Fibroblast of lung (primary cell): Measurements from ENCODE around the gene CSK. TPM values are rescaled to one million over a fixed set of nuclear protein-coding genes. Genes with fewer than 3 reads are reported as not detected.
A peak's percentile ranks its signal among the peaks of the same experiment; 100 is the strongest.

Source experiments
- DNase-seq, 2 donors: peaks; one replicate each; pipeline versions ENCODE4 v3.0.0 to v3.0.0-alpha.2; 2010; ENCODE audit warnings: low read depth in 2 of 2
- H2AFZ ChIP-seq: 2 replicates; pipeline ENCODE4 v1.5.1; 2012; ENCODE audit warnings: low read length, control low read depth, inconsistent platforms
- H3K27ac ChIP-seq: 2 replicates; pipeline ENCODE4 v1.5.1; 2011; ENCODE audit warnings: low read length, control low read depth; ENCODE audit not compliant: insufficient read depth
- H3K27me3 ChIP-seq: 2 replicates; pipeline ENCODE4 v1.5.1; 2011; ENCODE audit warnings: mild to moderate bottlenecking, low read length; ENCODE audit not compliant: control insufficient read depth, insufficient read depth
- H3K36me3 ChIP-seq: 2 replicates; pipeline ENCODE4 v1.5.1; 2011; ENCODE audit warnings: low read length; ENCODE audit not compliant: control insufficient read depth, insufficient read depth
- H3K4me1 ChIP-seq: 2 replicates; pipeline ENCODE4 v1.5.1; 2011; ENCODE audit warnings: low read length; ENCODE audit not compliant: control insufficient read depth, insufficient read depth; ENCODE audit errors: extremely low read depth
- H3K4me2 ChIP-seq: 2 replicates; pipeline ENCODE4 v1.5.1; 2011; ENCODE audit warnings: low read length, control low read depth; ENCODE audit not compliant: insufficient read depth; ENCODE audit errors: extremely low read depth
- H3K4me3 ChIP-seq, 4 experiments: fragments of 200-600 bp in 1 of 4; sonication (generic) in 1 of 4; replicated peaks in 1 of 4; 2 replicates each; pipeline ENCODE4 v1.5.1; 2011 to 2016; ENCODE audit warnings: low read length in 4 of 4, low read depth in 3 of 4, mild to moderate bottlenecking in 3 of 4, control low read depth in 2 of 4, inconsistent platforms in 1 of 4, mixed read lengths in 1 of 4; ENCODE audit not compliant: insufficient read depth in 1 of 4; ENCODE audit errors: control extremely low read depth in 1 of 4
- H3K79me2 ChIP-seq: 2 replicates; pipeline ENCODE4 v1.5.1; 2012; ENCODE audit warnings: mild to moderate bottlenecking, low read length, inconsistent platforms; ENCODE audit not compliant: control insufficient read depth, insufficient read depth
- H3K9ac ChIP-seq: 2 replicates; pipeline ENCODE4 v1.5.1; 2011; ENCODE audit warnings: mild to moderate bottlenecking, low read length, control low read depth; ENCODE audit not compliant: insufficient read depth
- H3K9me3 ChIP-seq: 2 replicates; pipeline ENCODE4 v1.5.1; 2012; ENCODE audit warnings: low read depth, low read length; ENCODE audit not compliant: control insufficient read depth, insufficient read depth
- H4K20me1 ChIP-seq: 2 replicates; pipeline ENCODE4 v1.5.1; 2011; ENCODE audit warnings: low read length; ENCODE audit not compliant: control insufficient read depth, insufficient read depth; ENCODE audit errors: extremely low read depth
- EZH2 ChIP-seq: IDR thresholded peaks from 2 replicates; pipeline ENCODE4 v1.5.1; 2012; ENCODE audit warnings: low read length, control low read depth, mild to moderate bottlenecking; ENCODE audit errors: missing control alignments
- polyA plus RNA-seq, 2 donors: library from polyadenylated mRNA; depleted of rRNA in 1 of 2; stranded (reverse) in 1 of 2; unstranded in 1 of 2; fragments of >200 nt; gene quantifications; 2 replicates each; pipeline ENCODE4 v1.2.1, GENCODE V29; 2011 to 2012; ENCODE audit warnings: missing spikeins in 1 of 2
- total RNA-seq: library from RNA; depleted of rRNA; stranded (reverse); fragments of >200 nt; gene quantifications from 2 replicates; pipeline ENCODE4 v1.2.1, GENCODE V29; 2014
- TF ChIP-seq, protein P1 (sequence below), 2 donors: IDR thresholded peaks in 1 of 2; conservative IDR thresholded peaks in 1 of 2; 1 replicate in 1 of 2; 2 replicates in 1 of 2; pipeline ENCODE4 v1.5.1; 2011 to 2012; ENCODE audit warnings: low read length in 2 of 2, control low read depth in 1 of 2, inconsistent platforms in 1 of 2, low read depth in 1 of 2, mild to moderate bottlenecking in 1 of 2

CSK gene
- total and polyA plus RNA-seq, 2 donors (not counting 1 experiment from before 2014, with no cell fraction given): 21.5 to 22.0 TPM

DNA sequence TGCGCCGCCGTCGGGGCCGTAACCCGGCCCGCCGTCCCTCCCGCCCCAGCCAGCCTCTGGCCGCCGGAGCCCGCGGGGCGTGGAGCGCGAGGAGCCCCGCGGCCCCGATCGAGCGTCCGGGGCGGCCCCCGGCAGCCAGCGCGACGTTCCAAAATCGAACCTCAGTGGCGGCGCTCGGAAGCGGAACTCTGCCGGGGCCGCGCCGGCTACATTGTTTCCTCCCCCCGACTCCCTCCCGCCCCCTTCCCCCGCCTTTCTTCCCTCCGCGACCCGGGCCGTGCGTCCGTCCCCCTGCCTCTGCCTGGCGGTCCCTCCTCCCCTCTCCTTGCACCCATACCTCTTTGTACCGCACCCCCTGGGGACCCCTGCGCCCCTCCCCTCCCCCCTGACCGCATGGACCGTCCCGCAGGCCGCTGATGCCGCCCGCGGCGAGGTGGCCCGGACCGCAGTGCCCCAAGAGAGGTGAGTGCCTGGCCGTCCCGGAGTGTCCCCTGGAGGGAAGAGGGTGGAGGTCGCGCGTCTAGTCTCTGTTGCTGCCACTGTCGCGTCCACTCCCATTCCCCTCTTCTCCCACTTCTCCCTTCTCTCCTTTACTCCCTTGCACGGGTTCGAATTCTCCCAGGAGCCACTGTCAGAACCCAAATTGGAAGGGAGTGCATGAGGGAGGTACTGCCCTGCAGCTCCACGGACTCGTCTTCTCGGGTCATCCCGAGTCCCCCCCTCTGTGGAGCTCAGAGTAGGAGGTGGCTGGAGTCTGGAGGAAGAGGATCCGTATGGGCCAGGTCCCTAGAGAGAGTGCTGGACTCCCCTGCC lies 585 bp downstream of the CSK start:
- H3K27ac ChIP-seq: peak overlapping the region; percentile 57
- no peaks in the 10 kb centered on the region for H3K9me3 ChIP-seq

DNA sequence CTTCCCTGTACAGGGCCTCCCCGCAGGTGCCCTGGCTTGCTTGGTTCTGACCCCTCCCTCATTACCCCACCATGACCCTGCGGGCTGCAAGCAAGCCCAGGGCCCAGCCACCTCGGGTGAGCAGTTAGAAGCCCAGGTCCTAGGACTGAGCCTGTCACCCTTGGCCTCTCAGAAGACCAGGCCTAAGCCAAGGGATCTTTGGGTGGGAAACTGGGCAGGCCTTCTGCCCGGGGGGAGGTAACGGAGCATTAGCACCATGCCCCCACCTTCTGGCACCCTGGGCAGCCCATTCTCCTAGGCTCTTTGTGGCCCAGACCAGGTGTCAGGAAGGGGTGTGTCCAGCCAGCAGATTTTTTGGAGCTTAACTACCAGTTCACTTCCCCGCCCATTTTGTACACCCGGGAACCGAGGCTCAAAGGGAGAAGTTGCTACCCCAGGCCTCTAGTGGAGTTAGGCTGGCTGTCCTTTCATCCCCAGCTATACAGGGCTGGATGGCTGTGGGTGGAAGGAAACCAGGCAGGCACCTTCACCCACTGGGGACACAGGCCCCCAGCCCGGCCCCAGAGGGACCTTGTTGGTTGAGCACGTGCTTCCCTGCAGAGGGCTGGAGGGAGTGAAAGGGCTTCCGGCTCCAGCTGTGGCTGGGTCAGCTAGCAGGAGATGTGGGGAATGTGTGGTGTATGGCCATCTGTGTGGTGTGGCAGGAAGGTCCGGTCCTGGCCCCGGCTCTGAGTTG lies 1.4 kb downstream of the CSK start:
- DNase-seq: peak; percentile 26 to 33
- peak overlapping the region; percentile 100 for H3K4me2 ChIP-seq
- TF ChIP-seq, protein P1, sequence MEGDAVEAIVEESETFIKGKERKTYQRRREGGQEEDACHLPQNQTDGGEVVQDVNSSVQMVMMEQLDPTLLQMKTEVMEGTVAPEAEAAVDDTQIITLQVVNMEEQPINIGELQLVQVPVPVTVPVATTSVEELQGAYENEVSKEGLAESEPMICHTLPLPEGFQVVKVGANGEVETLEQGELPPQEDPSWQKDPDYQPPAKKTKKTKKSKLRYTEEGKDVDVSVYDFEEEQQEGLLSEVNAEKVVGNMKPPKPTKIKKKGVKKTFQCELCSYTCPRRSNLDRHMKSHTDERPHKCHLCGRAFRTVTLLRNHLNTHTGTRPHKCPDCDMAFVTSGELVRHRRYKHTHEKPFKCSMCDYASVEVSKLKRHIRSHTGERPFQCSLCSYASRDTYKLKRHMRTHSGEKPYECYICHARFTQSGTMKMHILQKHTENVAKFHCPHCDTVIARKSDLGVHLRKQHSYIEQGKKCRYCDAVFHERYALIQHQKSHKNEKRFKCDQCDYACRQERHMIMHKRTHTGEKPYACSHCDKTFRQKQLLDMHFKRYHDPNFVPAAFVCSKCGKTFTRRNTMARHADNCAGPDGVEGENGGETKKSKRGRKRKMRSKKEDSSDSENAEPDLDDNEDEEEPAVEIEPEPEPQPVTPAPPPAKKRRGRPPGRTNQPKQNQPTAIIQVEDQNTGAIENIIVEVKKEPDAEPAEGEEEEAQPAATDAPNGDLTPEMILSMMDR (conservative IDR thresholded peaks at IDR 0.05 in 1 of 2, IDR thresholded peaks at IDR 0.05 in 1 of 2; ENCODE audit: low read depth in 1 of 2, low read length in 2 of 2): no peak
- no peak for TF ChIP-seq EZH2
- H3K27ac ChIP-seq: peak overlapping the region; percentile 57
- H4K20me1 ChIP-seq: no peaks in the 10 kb centered on the region
- no peaks in the 10 kb centered on the region for H3K9me3 ChIP-seq
- peaks cover 56% of the 10 kb centered on the region for H3K79me2 ChIP-seq
- H3K36me3 ChIP-seq: no peaks in the 10 kb centered on the region
- H3K9ac ChIP-seq: peak overlapping the region; percentile 59
- no peaks in the 10 kb centered on the region for H3K27me3 ChIP-seq
- H3K4me3 ChIP-seq: peak overlapping the region; percentile 71 to 90 (median 88)
- no peak overlapping the region for H2AFZ ChIP-seq
- H3K4me1 ChIP-seq: peaks cover 56% of the 10 kb centered on the region

More for the DNA sequence above, 585 bp downstream of the CSK start:
- no peak for TF ChIP-seq EZH2
- TF ChIP-seq, protein P1 (conservative IDR thresholded peaks at IDR 0.05 in 1 of 2, IDR thresholded peaks at IDR 0.05 in 1 of 2; ENCODE audit: low read depth in 1 of 2, low read length in 2 of 2): no peak
- peak overlapping the region; percentile 100 for H3K4me2 ChIP-seq
- no peaks in the 10 kb centered on the region for H3K27me3 ChIP-seq
- peaks cover 48% of the 10 kb centered on the region for H3K79me2 ChIP-seq
- H2AFZ ChIP-seq: no peak overlapping the region
- peak overlapping the region; percentile 69 for H3K9ac ChIP-seq
- no peak for DNase-seq
- H3K36me3 ChIP-seq: no peaks in the 10 kb centered on the region
- peak overlapping the region; percentile 71 to 90 (median 88) for H3K4me3 ChIP-seq
- no peaks in the 10 kb centered on the region for H4K20me1 ChIP-seq
- H3K4me1 ChIP-seq: peaks cover 48% of the 10 kb centered on the region

DNA sequence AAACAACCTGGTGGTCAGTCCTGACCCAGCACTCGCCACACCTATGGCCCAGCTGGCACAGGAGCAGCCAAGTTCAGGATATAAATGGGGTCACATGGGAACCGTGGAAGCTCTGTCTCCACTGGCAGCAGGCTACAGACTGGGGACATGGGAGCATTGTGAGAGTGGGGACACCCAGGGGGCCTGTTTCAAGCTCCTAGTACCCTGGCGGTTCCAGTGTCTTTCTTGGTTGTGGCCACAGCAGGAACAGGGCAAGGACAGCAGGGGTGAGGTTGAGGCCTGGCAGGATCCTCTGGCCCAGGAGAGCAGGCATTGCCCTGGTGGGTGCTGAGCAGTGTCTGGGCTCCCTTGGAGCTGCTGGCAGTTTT lies 1.9 kb downstream of the CSK start:
- Histone ChIP-seq H3K9ac (peak overlapping the region; percentile 23), H3K9me3 (no peaks in the 10 kb centered on the region), H3K27me3 (no peaks in the 10 kb centered on the region), H3K36me3 (no peaks in the 10 kb centered on the region), H3K4me1 (peaks cover 61% of the 10 kb centered on the region), H4K20me1 (no peaks in the 10 kb centered on the region), H3K4me2 (peak overlapping the region; percentile 100), H2AFZ (no peak overlapping the region), H3K27ac (peak overlapping the region; percentile 57), H3K79me2 (peaks cover 61% of the 10 kb centered on the region), H3K4me3 (peak overlapping the region; percentile 71 to 90 (median 88))
- no peak for DNase-seq
- TF ChIP-seq, protein P1 (conservative IDR thresholded peaks at IDR 0.05 in 1 of 2, IDR thresholded peaks at IDR 0.05 in 1 of 2; ENCODE audit: low read depth in 1 of 2, low read length in 2 of 2): no peak
- no peak for TF ChIP-seq EZH2
